ENCODE results near the gene LCN12.

LCN12 gene

GRCh38 chr9:136957901-136958300, 5.8 kb downstream of the LCN12 start:
- DNase-seq (ENCODE audit: low read depth): no peak
- TF ChIP-seq, protein P1, sequence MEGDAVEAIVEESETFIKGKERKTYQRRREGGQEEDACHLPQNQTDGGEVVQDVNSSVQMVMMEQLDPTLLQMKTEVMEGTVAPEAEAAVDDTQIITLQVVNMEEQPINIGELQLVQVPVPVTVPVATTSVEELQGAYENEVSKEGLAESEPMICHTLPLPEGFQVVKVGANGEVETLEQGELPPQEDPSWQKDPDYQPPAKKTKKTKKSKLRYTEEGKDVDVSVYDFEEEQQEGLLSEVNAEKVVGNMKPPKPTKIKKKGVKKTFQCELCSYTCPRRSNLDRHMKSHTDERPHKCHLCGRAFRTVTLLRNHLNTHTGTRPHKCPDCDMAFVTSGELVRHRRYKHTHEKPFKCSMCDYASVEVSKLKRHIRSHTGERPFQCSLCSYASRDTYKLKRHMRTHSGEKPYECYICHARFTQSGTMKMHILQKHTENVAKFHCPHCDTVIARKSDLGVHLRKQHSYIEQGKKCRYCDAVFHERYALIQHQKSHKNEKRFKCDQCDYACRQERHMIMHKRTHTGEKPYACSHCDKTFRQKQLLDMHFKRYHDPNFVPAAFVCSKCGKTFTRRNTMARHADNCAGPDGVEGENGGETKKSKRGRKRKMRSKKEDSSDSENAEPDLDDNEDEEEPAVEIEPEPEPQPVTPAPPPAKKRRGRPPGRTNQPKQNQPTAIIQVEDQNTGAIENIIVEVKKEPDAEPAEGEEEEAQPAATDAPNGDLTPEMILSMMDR (IDR thresholded peaks at IDR 0.05; ENCODE audit: control insufficient read depth, insufficient read depth, low read depth, low read length, missing control alignments): no peak
- no peak overlapping the region for H3K4me3 ChIP-seq (ENCODE audit: control insufficient read depth, low read depth, low read length)

DNA sequence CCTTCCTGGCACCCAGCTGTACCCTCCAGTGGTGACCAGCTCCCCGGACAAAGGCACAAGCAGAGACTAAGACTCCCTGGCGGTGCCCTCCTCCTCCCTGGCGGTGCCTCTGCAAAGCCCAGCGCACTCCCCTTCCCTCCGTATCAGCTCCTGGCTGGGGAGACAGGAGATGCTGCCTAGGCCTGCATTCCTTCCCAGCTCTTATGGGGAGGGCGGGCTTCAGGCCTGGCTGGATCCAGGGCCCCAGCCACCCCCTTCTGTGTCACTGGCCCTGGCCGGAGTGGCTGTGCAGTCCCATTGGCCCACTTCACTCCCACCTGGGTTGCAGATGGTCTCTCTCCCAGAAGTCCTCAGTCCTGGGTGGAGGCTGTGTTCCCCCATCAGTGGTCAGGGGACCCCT, 6.4 kb downstream of the LCN12 start:
- H3K4me3 ChIP-seq (ENCODE audit: control insufficient read depth, low read depth, low read length): no peak overlapping the region
- TF ChIP-seq, protein P1 (IDR thresholded peaks at IDR 0.05; ENCODE audit: control insufficient read depth, insufficient read depth, low read depth, low read length, missing control alignments): no peak
- no peak for DNase-seq (ENCODE audit: low read depth)

DNA sequence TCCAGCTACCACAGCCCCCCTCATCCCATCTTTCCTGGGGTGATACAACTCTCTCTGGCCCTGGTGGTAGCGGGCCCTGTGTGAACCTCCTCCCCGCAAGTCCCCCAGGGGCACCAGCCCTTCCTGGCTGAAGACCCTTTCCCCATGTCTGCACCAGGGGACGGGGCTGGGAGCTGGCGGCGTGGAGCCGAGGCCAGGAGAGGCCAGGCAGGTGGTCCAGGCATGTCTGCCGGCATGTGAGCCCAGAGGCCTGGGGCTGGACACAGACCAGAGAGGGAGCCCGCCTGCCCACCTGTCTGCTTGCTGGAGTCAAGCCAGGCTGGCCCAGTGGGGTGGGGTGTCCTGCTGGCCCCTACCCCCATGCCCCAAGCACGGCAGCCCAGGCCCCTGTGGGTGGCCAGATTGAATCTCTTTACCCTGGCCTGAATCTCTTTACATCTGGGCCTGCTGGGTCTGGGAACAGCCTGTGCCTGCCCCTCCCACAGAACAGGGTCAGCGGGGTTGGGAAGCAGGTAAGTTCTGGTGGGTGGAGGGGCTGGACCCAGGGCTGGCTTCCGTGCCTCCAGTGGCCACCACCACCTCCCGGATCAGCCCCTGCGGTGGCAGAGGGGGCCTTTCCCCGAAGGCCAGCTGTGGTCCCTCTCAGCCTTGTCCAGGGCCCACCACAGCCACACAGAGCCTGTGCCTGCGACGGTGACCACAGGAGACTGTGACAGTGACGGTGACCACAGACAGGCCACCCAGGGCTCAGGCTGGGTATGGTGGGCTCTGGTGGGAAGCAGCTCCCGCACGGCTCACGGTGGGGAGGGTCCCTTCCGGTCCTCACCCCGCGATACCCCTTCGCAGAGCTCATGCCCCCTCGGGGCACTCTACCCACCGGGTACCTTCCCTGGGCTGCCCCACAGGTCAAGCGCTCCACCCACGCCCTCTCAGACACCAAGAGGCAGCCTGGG, 7.1 kb downstream of the LCN12 start:
- no peak for DNase-seq (ENCODE audit: low read depth)
- TF ChIP-seq, protein P1 (IDR thresholded peaks at IDR 0.05; ENCODE audit: control insufficient read depth, insufficient read depth, low read depth, low read length, missing control alignments): no peak
- H3K4me3 ChIP-seq (ENCODE audit: control insufficient read depth, low read depth, low read length): no peak overlapping the region

DNA sequence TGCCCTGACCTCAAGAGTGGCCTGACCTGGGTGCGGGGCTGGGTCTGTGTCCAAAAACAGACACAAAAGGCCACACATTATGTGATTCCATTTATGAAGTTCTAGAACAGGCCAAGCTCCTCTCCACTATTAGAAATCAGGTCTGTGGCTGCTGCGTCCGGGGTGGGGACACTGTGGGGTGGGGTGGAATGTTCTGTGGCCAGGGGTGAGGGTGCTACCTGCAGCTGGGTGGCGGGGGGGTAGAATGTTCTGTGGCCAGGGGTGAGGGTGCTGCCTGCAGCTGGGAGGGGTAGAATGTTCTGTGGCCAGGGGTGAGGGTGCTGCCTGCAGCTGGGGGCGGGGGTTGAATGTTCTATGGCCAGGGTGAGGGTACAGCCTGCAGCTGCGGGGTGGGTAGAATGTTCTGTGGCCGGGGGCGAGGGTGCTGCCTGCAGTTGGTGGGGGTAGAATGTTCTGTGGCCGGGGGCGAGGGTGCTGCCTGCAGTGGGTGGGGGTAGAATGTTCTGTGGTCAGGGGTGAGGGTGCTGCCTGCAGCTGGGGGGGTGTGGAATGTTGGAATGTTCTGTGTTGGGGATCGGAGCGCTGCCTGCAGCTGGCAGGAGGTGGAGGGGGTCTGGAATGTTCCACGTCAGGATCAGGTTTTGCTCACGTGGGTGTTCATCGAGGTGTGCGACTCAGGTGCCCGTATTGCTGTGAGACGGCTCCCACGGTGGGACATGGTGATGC, 8.3 kb downstream of the LCN12 start:
- TF ChIP-seq, protein P1 (IDR thresholded peaks at IDR 0.05; ENCODE audit: control insufficient read depth, insufficient read depth, low read depth, low read length, missing control alignments): no peak
- DNase-seq (ENCODE audit: low read depth): no peak

GRCh38 chr9:136960938-136961275, 8.8 kb downstream of the LCN12 start:
- TF ChIP-seq, protein P1 (IDR thresholded peaks at IDR 0.05; ENCODE audit: control insufficient read depth, insufficient read depth, low read depth, low read length, missing control alignments): no peak
- DNase-seq (ENCODE audit: low read depth): no peak
- H3K4me3 ChIP-seq (ENCODE audit: control insufficient read depth, low read depth, low read length): no peak overlapping the region

More for the DNA sequence above, 8.3 kb downstream of the LCN12 start:
- no peak overlapping the region for H3K4me3 ChIP-seq (ENCODE audit: control insufficient read depth, low read depth, low read length)

GRCh38 chr9:136961279-136962065, 9.4 kb downstream of the LCN12 start:
- TF ChIP-seq, protein P1 (IDR thresholded peaks at IDR 0.05; ENCODE audit: control insufficient read depth, insufficient read depth, low read depth, low read length, missing control alignments): no peak
- DNase-seq (ENCODE audit: low read depth): no peak
- no peak overlapping the region for H3K4me3 ChIP-seq (ENCODE audit: control insufficient read depth, low read depth, low read length)
